GM21367 (cell line): ENCODE results near the gene MID2.
"Not testable (repeated sequence)": the region's sequence is repeated elsewhere in the genome, so short reads cannot be mapped to it uniquely, and the experiment has no call there.

Source experiments
- ATAC-seq: cut with Tn5 transposase; IDR thresholded peaks from one replicate; pipeline ENCODE4 v1.9.1; 2021; ENCODE audit not compliant: unreplicated experiment

MID2 gene

GRCh38 chrX:107842715-107843400, 17.2 kb downstream of the MID2 start:
- no peak for ATAC-seq

GRCh38 chrX:107845625-107846024, 20.0 kb downstream of the MID2 start:
- no peak for ATAC-seq

- ATAC-seq = no peak
Measured at GRCh38 chrX:107848591-107848990, 22.9 kb downstream of the MID2 start.

GRCh38 chrX:107849747-107850421, 24.2 kb downstream of the MID2 start:
- no peak for ATAC-seq

- ATAC-seq = no peak
Measured at GRCh38 chrX:107850422-107850765, 24.7 kb downstream of the MID2 start.

GRCh38 chrX:107851215-107851614, 25.5 kb downstream of the MID2 start:
- ATAC-seq = no peak

GRCh38 chrX:107851665-107852064, 26.0 kb downstream of the MID2 start:
- ATAC-seq = not testable (repeated sequence)

- no peak for ATAC-seq
Measured at GRCh38 chrX:107856289-107856688, 30.6 kb downstream of the MID2 start.

GRCh38 chrX:107857041-107857440, 31.4 kb downstream of the MID2 start:
- not testable (repeated sequence) for ATAC-seq

- ATAC-seq = no peak
Measured at GRCh38 chrX:107857837-107858236, 32.2 kb downstream of the MID2 start.

- no peak for ATAC-seq
Measured at GRCh38 chrX:107861056-107861455, 35.4 kb downstream of the MID2 start.

GRCh38 chrX:107871136-107871535, 45.5 kb downstream of the MID2 start:
- ATAC-seq = no peak

- no peak for ATAC-seq
Measured at GRCh38 chrX:107878106-107878505, 52.4 kb downstream of the MID2 start.

- ATAC-seq = no peak
Measured at GRCh38 chrX:107880054-107880610, 54.5 kb downstream of the MID2 start.

GRCh38 chrX:107894038-107894437, 68.4 kb downstream of the MID2 start:
- ATAC-seq = peak; percentile 64

GRCh38 chrX:107902721-107903120, 77.1 kb downstream of the MID2 start:
- ATAC-seq = no peak

GRCh38 chrX:107905366-107905765, 79.7 kb downstream of the MID2 start:
- ATAC-seq = no peak

GRCh38 chrX:107924136-107924746, 98.6 kb downstream of the MID2 start:
- no peak for ATAC-seq

- no peak for ATAC-seq
Measured at GRCh38 chrX:107934262-107934661, 108.6 kb downstream of the MID2 start.

- ATAC-seq = no peak
Measured at GRCh38 chrX:107935200-107935599, 109.5 kb downstream of the MID2 start.

- no peak for ATAC-seq
Measured at GRCh38 chrX:107935664-107936433, 110.2 kb downstream of the MID2 start.

GRCh38 chrX:107936434-107936730, 110.7 kb downstream of the MID2 start:
- ATAC-seq = no peak
